Activated CD4-positive, alpha-beta T cell treated with anti-CD3 and anti-CD28 coated beads for 36 hours (primary cell): ENCODE results near the gene MRPL27. TPM values are rescaled to one million over a fixed set of nuclear protein-coding genes. Genes with fewer than 3 reads are reported as not detected.
"Not testable (repeated sequence)": the region's sequence is repeated elsewhere in the genome, so short reads cannot be mapped to it uniquely, and the experiment has no call there.

Source experiments
- ATAC-seq: fragments of 200-7000 bp; cut with Tn5 transposase; one replicate; pipeline ENCODE4 v1.10.0; 2021; ENCODE audit warnings: mild to moderate bottlenecking, moderate library complexity
- CTCF ChIA-PET: fragments of 350-600 bp; sonication (Branson Sonifier 250); formaldehyde crosslinking; loops from one replicate; lab custom pipeline; 2021; ENCODE audit warnings: antibody characterized with exemption; lab: Charles Lee
- POLR2A ChIA-PET: fragments of 350-600 bp; sonication (Branson Sonifier 250); formaldehyde crosslinking; loops from one replicate; lab custom pipeline; 2021; ENCODE audit warnings: antibody characterized with exemption, inconsistent platforms; lab: Charles Lee
- DNase-seq: peaks from one replicate; pipeline ENCODE4 v3.0.0-alpha.2; 2020
- H3K27ac Mint-ChIP-seq: one replicate; pipeline ENCODE4 v1.8.0; 2021; ENCODE audit warnings: mixed read lengths
- H3K27me3 Mint-ChIP-seq: one replicate; pipeline ENCODE4 v1.8.0; 2021; ENCODE audit warnings: mixed read lengths
- H3K36me3 Mint-ChIP-seq: one replicate; pipeline ENCODE4 v1.8.0; 2021; ENCODE audit warnings: low read depth, mixed read lengths
- H3K4me1 Mint-ChIP-seq: one replicate; pipeline ENCODE4 v1.8.0; 2021; ENCODE audit warnings: mixed read lengths
- H3K4me3 Mint-ChIP-seq: one replicate; pipeline ENCODE4 v1.8.0; 2021; ENCODE audit warnings: mild to moderate bottlenecking, moderate library complexity, mixed read lengths
- H3K9me3 Mint-ChIP-seq: one replicate; pipeline ENCODE4 v1.8.0; 2021; ENCODE audit warnings: low read depth, mixed read lengths
- intact Hi-C, 2 experiments: fragments of 100-400 bp; cut with DNase I in 1 of 2; cut with micrococcal nuclease in 1 of 2; formaldehyde crosslinking; loops; one replicate each; pipeline versions ENCODE4 v1.14.2 to v1.15.1; 2022 to 2024; cut with DNase I, micrococcal nuclease
- total RNA-seq, 2 experiments: library from RNA; stranded (reverse); gene quantifications; one replicate each; pipeline ENCODE4 v1.2.3, GENCODE V29; 2021

Gene MRPL27
- total RNA-seq, 2 experiments from 2014 or later: 40.1 to 56.2 TPM

DNA sequence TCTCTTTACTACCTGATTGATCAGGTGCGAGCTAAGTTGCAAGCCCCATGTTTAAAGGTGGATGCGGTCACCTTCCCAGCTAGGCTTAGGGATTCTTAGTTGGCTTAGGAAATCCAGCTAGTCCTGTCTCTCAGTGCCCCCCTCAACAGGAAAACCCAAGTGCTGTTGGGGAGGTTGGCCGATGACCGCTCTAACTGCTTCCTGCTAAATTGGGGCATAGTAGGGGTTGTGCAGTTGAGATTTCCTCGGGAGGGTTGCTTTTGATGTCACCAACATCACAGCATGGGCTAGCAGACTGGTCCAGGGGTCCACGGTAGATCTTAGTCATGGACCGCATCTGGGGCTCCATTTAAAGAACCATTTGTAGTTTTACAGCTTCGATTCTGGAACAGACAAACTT lies 26.6 kb upstream of the MRPL27 start:
- ATAC-seq, H3K4me3 Mint-ChIP-seq, H3K27ac Mint-ChIP-seq, H3K9me3 Mint-ChIP-seq, POLR2A ChIA-PET, H3K27me3 Mint-ChIP-seq: not testable (repeated sequence)
- Mint-ChIP-seq H3K36me3 (peaks cover 13% of the 10 kb centered on the region), H3K4me1 (peaks cover 23% of the 10 kb centered on the region)
- intact Hi-C loops: loop anchor here in 1 of 2 experiments (5.0 kb wide), 1 partner anchor 37 kb away; no protein-coding TSS in a partner anchor
- CTCF ChIA-PET: interaction anchor here (1.3 to 3.9 kb wide), 2 partner anchors 37 to 50 kb away, joined by 4 to 53 read pairs; no protein-coding TSS in a partner anchor
- peak; percentile 13 for DNase-seq

DNA sequence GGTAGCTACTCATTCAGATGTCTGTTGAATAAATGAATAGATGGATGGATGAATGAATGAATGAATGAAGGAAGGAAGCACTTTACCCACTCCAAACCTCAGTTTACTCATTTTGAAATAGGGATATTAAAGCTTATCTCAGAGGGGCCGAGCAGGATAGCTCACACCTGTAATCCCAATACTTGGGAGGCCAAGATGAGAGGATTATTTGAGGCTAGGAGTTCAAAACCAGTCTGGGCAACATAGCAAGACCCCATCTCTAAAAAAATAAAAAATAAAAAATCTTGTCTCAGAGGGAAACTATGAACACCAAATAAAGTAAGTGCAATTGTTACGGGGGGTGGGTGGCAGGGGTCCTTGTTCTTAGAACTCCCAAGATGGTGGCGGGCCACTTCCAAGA lies 25.7 kb upstream of the MRPL27 start:
- not testable (repeated sequence) for H3K4me3 Mint-ChIP-seq

DNA sequence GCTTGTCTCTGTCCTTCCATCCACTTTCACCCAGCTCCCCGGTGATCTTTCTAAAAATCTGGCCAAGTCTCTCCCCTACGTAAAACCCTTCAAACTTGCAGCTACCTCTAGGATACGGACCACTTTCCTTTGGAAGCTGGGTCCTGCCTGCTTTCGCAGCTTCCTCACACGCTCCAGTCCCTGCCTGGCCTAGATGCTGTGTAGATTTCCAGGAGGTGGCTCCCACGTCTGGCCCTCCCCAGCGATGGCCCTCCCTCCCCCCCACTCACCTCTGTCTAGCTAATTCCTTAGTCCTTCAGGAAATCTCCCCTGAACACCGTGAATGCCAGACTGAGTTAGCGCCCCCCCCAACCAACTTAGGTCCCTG lies 24.9 kb upstream of the MRPL27 start:
- H3K27me3 Mint-ChIP-seq: no peaks in the 10 kb centered on the region
- DNase-seq: no peak
- intact Hi-C loops: loop anchor here (1.0 to 5.0 kb wide), 11 partner anchors 23 to 310 kb away; partner anchors contain the start of genes ACSF2 (in 1 of the 2), ANKRD40 (in 1 of the 2), EME1 (in 1 of the 2) and MRPL27 (in 1 of the 2)
- POLR2A ChIA-PET: interaction anchor here (0.7 to 1.2 kb wide), 8 partner anchors 13 to 80 kb away, joined by 3 to 5 read pairs (median 4); partner anchors contain the start of gene XYLT2
- ATAC-seq: no peak
- peak overlapping the region; percentile 93 for H3K4me3 Mint-ChIP-seq
- H3K36me3 Mint-ChIP-seq: peaks cover 29% of the 10 kb centered on the region
- H3K9me3 Mint-ChIP-seq: no peaks in the 10 kb centered on the region
- H3K4me1 Mint-ChIP-seq: peaks cover 33% of the 10 kb centered on the region
- CTCF ChIA-PET: interaction anchor here (0.5 to 3.9 kb wide), 35 partner anchors 9 to 547 kb away, joined by 3 to 53 read pairs (median 4); partner anchors contain the start of genes ACSF2, EME1, MRPL27 and RSAD1
- peak overlapping the region; percentile 70 for H3K27ac Mint-ChIP-seq

More for the DNA sequence above, 25.7 kb upstream of the MRPL27 start:
- Mint-ChIP-seq H3K4me1 (peaks cover 29% of the 10 kb centered on the region), H3K36me3 (peaks cover 22% of the 10 kb centered on the region)
- CTCF ChIA-PET: interaction anchor here (0.6 to 3.9 kb wide), 14 partner anchors 9 to 166 kb away, joined by 3 to 53 read pairs (median 8); partner anchors contain the start of genes ACSF2, EME1, MRPL27 and RSAD1
- H3K27me3 Mint-ChIP-seq, ATAC-seq, DNase-seq, POLR2A ChIA-PET, H3K9me3 Mint-ChIP-seq, H3K27ac Mint-ChIP-seq: not testable (repeated sequence)
- intact Hi-C loops: loop anchor here in 1 of 2 experiments (5.0 kb wide), 1 partner anchor 36 kb away; no protein-coding TSS in a partner anchor

DNA sequence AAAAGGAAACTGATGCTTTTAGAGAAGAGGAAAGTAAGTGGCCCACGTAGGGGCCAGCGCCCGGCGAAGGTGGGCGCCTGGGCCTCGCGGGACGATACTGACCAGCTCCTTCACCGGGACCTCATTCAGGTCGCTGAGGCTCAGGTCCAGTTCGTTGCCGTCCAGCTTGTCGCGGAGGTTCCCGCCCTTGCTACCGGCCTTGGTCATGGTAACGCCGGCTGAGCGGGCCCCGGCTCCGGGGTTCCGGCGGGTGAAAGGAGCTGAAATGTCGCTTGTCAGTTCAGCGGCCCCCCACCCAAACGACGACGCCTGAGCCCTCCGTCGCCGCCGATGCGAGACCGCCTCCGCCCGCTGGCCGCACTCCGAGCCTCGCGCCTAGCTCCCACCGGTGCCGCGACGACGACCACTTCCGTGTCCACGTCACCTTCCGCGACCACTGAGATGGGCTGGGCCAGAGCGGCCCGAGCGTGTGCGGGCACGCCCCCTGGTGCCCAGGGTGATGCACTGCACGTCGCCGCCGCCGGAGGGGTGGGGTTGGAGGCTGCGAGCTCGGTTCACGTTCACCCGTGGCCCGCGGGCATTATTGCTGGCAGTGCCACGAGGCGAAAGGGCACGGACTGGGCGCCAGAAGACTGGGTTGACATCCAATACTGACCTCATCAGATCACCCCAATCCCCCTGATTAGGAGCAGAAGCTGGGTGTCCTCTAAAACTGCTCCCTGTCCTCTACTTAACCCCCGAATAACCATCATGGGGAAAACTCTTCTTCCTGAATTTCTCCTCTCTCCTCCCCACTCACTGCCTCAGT lies 24.3 kb upstream of the MRPL27 start, which contains the start of gene LRRC59:
LRRC59 (minus strand) TSS at position 413 of the 808 bp plus-strand sequence; CDS start at position 207, 206 bp downstream.
- ChIA-PET POLR2A (interaction anchor here (0.7 to 1.3 kb wide), 10 partner anchors 12 to 81 kb away, joined by 3 to 5 read pairs (median 4); partner anchors contain the start of gene XYLT2), CTCF (interaction anchor here (0.5 to 3.9 kb wide), 40 partner anchors 9 to 746 kb away, joined by 3 to 53 read pairs (median 4); partner anchors contain the start of genes ACSF2, CHAD, EME1 and MRPL27)
- Mint-ChIP-seq H3K9me3 (no peaks in the 10 kb centered on the region), H3K4me1 (peaks cover 33% of the 10 kb centered on the region), H3K4me3 (peak within 1 kb of the TSS; percentile 93), H3K27me3 (no peaks in the 10 kb centered on the region), H3K36me3 (peaks cover 34% of the 10 kb centered on the region), H3K27ac (peak within 1 kb of the TSS; percentile 88)
- intact Hi-C loops: loop anchor here (1.0 to 5.0 kb wide), 11 partner anchors 24 to 311 kb away; partner anchors contain the start of genes ACSF2 (in 1 of the 2), ANKRD40 (in 1 of the 2), EME1 (in 1 of the 2) and MRPL27 (in 1 of the 2)
- ATAC-seq (peak; percentile 95), DNase-seq (peak; percentile 95)

DNA sequence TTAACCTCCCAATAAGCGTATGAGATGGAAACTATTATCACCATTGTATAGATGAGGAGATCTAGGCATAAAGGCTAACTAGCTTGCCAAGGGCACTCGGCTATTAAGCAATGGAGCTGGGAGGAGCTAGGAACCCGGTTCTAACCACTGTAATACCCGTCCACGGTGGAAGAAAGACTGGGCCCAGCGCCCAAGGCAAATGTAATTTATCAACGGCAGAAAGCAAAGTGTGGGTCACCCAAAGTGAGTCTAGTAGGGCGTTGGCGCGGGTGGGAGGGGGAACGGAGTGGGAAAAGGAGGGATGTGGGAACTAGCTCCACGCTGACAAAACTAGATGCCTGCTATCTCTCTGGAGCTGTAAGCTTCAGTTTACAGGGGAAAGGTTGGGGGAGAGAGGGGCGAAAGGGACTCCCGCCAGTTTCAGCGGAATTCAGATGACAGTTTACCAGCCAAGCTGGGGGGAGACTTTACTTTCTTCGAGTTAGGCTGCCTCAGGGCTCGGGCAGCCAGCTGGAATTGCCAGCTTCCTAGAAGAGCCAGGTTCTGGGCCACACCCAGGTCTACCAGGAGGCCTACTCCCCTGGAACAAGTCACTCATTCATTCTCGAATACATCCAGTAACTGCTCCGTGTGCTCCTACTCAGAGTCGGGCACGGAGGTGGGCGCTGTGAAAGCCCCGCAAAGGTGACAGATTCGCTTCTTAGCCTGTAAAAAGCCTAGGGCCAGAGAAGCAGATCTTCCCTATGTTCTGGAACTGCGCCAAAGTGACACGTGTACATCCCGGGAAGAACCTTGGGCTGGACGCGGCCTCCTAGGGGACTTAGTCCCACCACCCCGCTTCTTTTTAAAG lies 23.5 kb upstream of the MRPL27 start:
- H3K4me3 Mint-ChIP-seq: peak overlapping the region; percentile 93
- peak overlapping the region; percentile 88 for H3K27ac Mint-ChIP-seq
- peaks cover 37% of the 10 kb centered on the region for H3K36me3 Mint-ChIP-seq
- DNase-seq: peak; percentile 47
- ChIA-PET POLR2A (interaction anchor here (0.6 to 1.3 kb wide), 6 partner anchors 11 to 50 kb away, joined by 3 to 5 read pairs (median 4); partner anchors contain the start of gene XYLT2), CTCF (interaction anchor here (0.5 to 3.9 kb wide), 30 partner anchors 8 to 747 kb away, joined by 3 to 53 read pairs (median 4); partner anchors contain the start of genes ACSF2, CHAD, EME1 and MRPL27)
- ATAC-seq: peak; percentile 51
- H3K4me1 Mint-ChIP-seq: peaks cover 33% of the 10 kb centered on the region
- H3K9me3 Mint-ChIP-seq: no peaks in the 10 kb centered on the region
- intact Hi-C loops: loop anchor here (1.0 to 5.0 kb wide), 11 partner anchors 23 to 312 kb away; partner anchors contain the start of genes ACSF2 (in 1 of the 2), ANKRD40 (in 1 of the 2), EME1 (in 1 of the 2) and MRPL27 (in 1 of the 2)
- no peaks in the 10 kb centered on the region for H3K27me3 Mint-ChIP-seq

DNA sequence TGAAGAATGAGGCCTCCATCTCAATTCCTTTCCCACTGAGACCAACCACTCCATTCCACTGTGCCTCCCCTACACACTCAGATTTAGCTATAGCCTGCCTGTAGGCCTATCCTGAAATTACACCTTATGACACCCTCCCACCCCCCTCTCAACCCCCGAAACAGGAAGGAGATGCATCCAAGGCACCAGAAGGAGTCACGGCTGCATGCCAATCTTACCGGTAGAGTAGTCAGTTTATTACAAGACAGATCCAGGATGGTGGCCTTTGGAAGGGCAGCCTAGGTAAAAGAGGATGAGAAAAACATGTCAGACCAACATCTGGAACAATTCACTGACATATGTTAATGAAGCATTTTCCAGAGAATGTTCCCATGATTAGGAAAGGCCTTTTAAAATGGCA lies 21.7 kb upstream of the MRPL27 start:
- CTCF ChIA-PET: interaction anchor here (0.9 kb wide), 1 partner anchor 15 kb away, joined by 3 read pairs; no protein-coding TSS in a partner anchor
- Mint-ChIP-seq H3K27ac (peak overlapping the region; percentile 88), H3K36me3 (peaks cover 47% of the 10 kb centered on the region), H3K4me3 (peak overlapping the region; percentile 93), H3K4me1 (peaks cover 33% of the 10 kb centered on the region), H3K9me3 (no peaks in the 10 kb centered on the region), H3K27me3 (no peaks in the 10 kb centered on the region)
- POLR2A ChIA-PET: interaction anchor here (0.8 kb wide), 1 partner anchor 31 kb away, joined by 10 read pairs; no protein-coding TSS in a partner anchor
- intact Hi-C loops: loop anchor here in 1 of 2 experiments (5.0 kb wide), 1 partner anchor 32 kb away; no protein-coding TSS in a partner anchor
- ATAC-seq (no peak), DNase-seq (no peak)

DNA sequence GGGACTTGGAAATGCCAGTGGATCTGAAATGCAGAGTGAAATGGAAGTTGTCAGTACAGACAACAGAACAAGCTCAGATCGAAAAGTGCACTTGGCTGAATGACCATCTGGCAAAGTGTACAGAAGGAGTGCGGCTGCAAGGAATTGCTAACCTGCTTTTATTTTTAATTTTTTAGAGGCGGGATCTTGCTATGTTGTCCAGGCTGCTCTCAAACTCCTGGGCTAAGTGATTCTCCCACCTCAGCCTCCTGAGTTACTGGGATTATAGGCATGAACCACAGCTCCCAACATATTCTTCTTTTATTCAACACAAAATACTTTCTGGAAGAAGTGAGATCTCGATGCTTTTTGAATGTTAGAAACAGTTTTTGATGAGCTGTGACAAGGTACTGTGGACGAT lies 20.7 kb upstream of the MRPL27 start:
- POLR2A ChIA-PET: interaction anchor here (0.8 kb wide), 1 partner anchor 30 kb away, joined by 10 read pairs; no protein-coding TSS in a partner anchor
- Mint-ChIP-seq H3K4me3 (no peak overlapping the region), H3K9me3 (no peaks in the 10 kb centered on the region), H3K4me1 (peaks cover 33% of the 10 kb centered on the region), H3K27ac (peak overlapping the region; percentile 37), H3K36me3 (peaks cover 50% of the 10 kb centered on the region), H3K27me3 (no peaks in the 10 kb centered on the region)
- DNase-seq (no peak), ATAC-seq (no peak)
- CTCF ChIA-PET: interaction anchor here (0.9 to 1.5 kb wide), 2 partner anchors 14 to 31 kb away, joined by 3 to 6 read pairs; no protein-coding TSS in a partner anchor
- intact Hi-C loops: no loop called here

DNA sequence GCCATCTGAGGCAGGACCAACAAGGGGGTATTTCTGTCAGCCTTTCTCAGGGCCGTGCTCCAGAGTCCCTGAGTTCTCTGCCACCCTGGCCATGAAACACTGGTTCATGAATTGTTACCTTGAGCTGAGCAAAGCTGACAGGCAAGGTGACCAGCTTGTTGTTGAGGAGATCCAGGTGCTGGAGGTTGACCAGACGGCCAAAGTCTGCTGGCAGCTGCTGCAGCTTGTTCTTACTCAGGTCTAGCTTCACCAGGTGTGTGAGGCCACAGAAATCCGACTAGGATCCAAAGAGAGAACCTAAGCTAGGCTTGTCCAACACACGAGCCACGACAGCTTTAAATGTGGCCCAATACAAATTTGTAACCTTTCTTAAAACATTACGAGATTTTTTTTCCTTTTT lies 19.6 kb upstream of the MRPL27 start:
- H3K4me1 Mint-ChIP-seq: peaks cover 30% of the 10 kb centered on the region
- ATAC-seq (no peak), DNase-seq (no peak)
- no peak overlapping the region for H3K4me3 Mint-ChIP-seq
- peaks cover 61% of the 10 kb centered on the region for H3K36me3 Mint-ChIP-seq
- no peaks in the 10 kb centered on the region for H3K27me3 Mint-ChIP-seq
- intact Hi-C loops: no loop called here
- no peak overlapping the region for H3K27ac Mint-ChIP-seq
- no peaks in the 10 kb centered on the region for H3K9me3 Mint-ChIP-seq
- ChIA-PET CTCF (interaction anchor here (0.6 to 1.5 kb wide), 3 partner anchors 30 to 1451 kb away, joined by 3 to 6 read pairs (median 5); no protein-coding TSS in a partner anchor), POLR2A (interaction anchor here (0.7 to 0.9 kb wide), 2 partner anchors 19 to 150 kb away, joined by 3 to 4 read pairs; no protein-coding TSS in a partner anchor)

DNA sequence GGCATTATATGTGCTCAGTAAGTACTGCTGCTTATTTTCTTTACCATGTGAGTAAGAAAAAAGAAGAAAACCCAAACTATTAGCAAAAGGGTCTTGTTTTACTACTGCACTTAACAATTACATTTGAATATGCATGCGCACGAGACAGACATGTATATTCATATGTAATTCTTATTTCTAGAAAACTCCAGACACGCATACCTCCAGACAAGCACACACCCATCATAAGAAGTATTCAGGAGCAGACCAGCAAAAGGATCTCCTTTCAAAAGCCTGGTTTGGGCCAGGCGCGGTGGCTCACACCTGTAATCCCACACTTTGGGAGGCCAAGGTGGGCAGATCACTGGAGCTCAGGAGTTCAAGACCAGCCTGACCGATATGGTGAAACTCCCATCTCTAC lies 16.6 kb upstream of the MRPL27 start:
- H3K27ac Mint-ChIP-seq: no peak overlapping the region

DNA sequence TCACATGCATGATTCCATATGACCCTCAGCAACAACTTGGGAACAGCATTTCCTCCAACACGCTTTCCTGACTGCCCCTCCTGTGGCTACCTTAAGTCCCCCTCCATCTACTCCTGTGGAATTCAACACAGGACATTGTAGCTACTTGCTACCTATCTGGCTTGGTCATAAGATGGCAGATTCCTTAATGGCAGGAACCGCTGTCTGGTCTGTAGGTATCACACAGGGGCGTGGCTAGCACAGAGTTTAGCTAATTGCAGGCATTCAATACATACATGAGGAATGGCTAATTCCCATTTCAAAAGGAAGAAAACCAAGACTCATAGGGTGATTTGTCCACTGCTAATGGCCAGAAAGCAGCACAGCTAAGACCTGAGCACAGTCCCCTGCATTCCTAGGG lies 15.7 kb upstream of the MRPL27 start:
- intact Hi-C loops: no loop called here
- Mint-ChIP-seq H3K27ac (no peak overlapping the region), H3K4me1 (peaks cover 4% of the 10 kb centered on the region), H3K36me3 (peaks cover 72% of the 10 kb centered on the region), H3K4me3 (no peak overlapping the region), H3K27me3 (no peaks in the 10 kb centered on the region), H3K9me3 (no peaks in the 10 kb centered on the region)
- DNase-seq: no peak
- no peak for ATAC-seq
- ChIA-PET POLR2A (no interaction called here), CTCF (interaction anchor here (0.6 to 1.3 kb wide), 6 partner anchors 8 to 39 kb away, joined by 3 to 9 read pairs (median 3); partner anchors contain the start of gene LRRC59)

More for the DNA sequence above, 16.6 kb upstream of the MRPL27 start:
- Mint-ChIP-seq H3K4me3 (no peak overlapping the region), H3K36me3 (peaks cover 77% of the 10 kb centered on the region), H3K4me1 (peaks cover 9% of the 10 kb centered on the region), H3K9me3 (no peaks in the 10 kb centered on the region), H3K27me3 (no peaks in the 10 kb centered on the region)
- POLR2A ChIA-PET: no interaction called here
- intact Hi-C loops: no loop called here
- DNase-seq (no peak), ATAC-seq (no peak)
- CTCF ChIA-PET: interaction anchor here (1.1 to 2.5 kb wide), 3 partner anchors 8 to 28 kb away, joined by 3 to 20 read pairs (median 9); partner anchors contain the start of gene LRRC59
